Inflammatory macrophage (primary cell): ENCODE results near the gene TMEM272.

Experiments
- DNase-seq, 2 donors: peaks; one replicate each; pipeline ENCODE4 v3.0.0-alpha.2; 2020 to 2022

TMEM272 gene

DNA sequence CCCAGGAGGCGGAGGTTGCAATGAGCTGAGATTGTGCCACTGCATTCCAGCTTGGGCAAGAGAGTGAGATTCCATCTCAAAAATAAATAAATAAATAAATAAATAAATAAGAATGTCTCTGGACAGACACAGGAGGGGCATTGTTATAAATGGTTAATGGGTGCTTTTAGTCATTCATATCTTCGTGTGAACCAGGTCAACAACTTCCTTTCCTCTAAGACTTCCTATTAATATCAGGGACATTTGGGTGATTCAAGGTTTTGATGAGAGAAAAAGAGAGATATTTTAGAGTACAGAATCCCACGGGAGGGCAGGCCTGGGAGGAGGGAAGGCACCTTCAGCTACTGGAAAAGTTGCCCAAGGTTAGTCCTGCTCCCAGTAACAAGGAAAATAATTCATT lies 64.9 kb downstream of the TMEM272 start:
- DNase-seq = no peak

- DNase-seq = no peak
Measured at GRCh38 chr13:51778392-51778791, 66.6 kb downstream of the TMEM272 start.

- DNase-seq = no peak
Measured at GRCh38 chr13:51777921-51778320, 67.1 kb downstream of the TMEM272 start.

DNA sequence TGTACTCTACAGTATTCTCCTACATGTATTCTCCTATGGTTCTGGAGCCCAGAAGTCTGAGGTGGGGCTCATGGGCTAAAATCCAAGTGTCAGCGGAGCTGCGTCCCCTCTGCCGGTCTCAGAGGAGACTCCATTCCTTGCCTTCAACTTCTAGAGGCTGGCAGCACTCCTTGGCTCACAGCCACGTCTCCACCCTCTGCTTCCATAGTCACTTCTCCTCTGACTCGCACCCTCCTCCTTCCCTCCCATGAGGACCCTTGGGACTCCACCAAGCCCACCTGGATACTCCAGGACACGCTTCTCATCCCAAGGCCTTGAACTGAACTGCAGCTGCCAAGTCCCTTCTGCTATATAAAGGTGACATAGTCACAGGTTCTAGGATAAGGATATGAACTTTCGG lies 68.8 kb downstream of the TMEM272 start:
- no peak for DNase-seq

DNA sequence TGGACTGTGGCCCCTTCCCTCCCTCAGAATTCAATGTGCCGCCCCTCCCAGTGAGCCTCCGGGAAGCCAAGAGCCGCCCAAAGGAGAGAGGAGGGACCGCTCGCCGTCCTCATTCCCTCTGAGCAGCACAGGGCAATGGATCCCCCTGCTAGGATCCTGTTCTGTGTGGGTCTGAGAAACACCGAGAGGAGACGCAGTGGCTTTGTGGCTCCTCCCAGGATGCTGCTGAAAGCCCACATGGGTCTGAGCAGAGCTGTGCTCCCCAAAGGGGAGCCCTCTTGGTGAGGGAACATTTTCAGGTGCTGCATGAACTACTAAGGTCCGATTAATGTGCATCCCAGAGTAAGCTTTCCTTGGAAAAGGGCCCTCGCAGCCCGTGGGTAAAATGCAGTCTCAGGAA lies 71.5 kb downstream of the TMEM272 start:
- no peak for DNase-seq

- DNase-seq = no peak
Measured at GRCh38 chr13:51772781-51773180, 72.2 kb downstream of the TMEM272 start.

DNA sequence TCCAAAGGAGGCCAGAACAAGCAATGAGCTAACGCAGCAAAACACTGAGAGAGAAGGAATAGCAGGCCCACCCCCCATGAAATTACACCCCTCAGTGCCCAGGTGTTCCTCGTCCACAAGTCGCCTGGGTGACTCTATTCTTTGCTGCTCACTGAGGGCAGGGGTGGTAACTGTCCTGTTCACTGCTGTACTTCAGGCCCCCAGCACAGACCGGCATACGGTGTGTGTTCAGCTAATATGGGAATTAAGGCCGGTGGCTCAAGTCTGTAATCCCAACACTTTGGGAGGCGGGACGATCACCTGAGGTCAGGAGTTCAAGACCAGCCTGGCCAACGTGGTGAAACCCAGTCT lies 72.9 kb downstream of the TMEM272 start:
- no peak for DNase-seq

- DNase-seq = no peak
Measured at GRCh38 chr13:51771418-51772104, 73.4 kb downstream of the TMEM272 start.

GRCh38 chr13:51770681-51771417 lies 74.1 kb downstream of the TMEM272 start:
- DNase-seq = no peak

DNA sequence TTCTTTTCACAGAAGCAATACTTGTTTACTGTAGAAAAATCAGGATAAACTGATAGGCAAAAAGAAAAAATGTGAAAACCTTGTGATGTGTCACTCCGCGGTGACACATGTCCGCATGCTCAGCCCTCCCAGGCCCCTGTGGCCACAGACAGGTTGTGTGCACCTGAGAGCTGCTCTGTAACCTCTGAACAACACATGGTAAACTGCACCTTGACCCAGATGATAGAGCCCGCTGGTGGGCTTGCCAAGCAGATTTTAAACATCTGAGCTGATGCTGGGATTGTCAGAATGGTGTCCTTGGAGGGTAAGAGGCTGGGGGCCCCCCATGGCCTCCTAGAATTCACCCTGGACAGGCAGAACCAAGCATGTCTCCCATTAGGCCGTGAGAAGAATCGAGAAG lies 74.8 kb downstream of the TMEM272 start:
- DNase-seq = no peak

DNA sequence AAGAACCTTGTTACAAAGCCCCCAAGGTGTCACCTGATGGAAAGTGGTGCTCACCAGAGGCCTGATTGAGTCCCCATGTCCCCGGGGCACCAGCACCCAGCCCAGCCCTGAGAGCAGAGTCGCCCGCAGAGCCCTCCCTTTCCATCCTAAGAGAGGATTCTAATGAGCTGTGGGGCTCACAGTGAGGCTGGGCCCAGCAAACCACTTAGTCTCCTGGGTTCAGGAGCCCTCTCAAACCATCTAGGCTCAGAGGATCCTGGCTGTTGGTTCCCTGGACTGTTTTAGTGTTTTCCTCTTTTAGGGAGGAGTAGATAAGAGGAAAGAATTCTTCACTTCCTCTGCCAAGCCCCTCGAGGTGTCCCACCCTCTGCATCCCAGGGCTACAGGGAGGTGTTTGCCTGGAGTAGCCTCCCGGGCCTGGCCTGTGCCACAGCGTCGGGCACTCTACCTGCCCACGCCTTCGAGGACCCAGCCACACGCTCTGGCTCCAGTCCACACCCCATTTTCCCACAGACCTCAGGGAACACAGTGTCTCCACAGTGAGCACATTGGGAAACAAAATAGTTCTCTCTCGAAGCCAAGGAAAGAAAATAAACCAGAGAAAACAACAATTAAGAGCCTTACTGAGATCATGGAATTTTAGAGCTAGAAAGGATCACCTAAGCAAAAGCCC lies 75.4 kb downstream of the TMEM272 start:
- no peak for DNase-seq

GRCh38 chr13:51768976-51769375 lies 76.0 kb downstream of the TMEM272 start:
- DNase-seq = no peak

GRCh38 chr13:51768378-51768921 lies 76.5 kb downstream of the TMEM272 start:
- no peak for DNase-seq

DNA sequence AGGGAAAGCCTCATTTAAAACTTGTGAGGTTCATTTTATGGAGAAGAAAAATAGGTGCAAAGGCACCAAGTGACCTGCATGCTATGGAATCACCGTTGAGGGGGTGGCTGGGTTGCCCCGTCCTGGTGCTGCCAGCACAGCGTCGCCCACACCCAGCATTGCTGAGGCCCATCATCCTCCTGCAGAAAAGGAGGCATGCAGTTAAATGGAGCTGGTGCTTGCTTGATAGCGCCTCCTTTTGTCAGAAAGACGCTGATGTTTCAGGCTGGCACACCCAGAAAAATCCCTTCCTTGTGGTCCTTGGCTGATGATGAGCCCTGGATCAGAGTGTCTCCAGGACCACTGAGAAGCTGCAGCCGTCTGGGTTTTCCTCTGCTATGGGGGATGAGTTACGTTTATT lies 77.9 kb downstream of the TMEM272 start:
- DNase-seq = peak in 1 of 2 donors; percentile 13

DNA sequence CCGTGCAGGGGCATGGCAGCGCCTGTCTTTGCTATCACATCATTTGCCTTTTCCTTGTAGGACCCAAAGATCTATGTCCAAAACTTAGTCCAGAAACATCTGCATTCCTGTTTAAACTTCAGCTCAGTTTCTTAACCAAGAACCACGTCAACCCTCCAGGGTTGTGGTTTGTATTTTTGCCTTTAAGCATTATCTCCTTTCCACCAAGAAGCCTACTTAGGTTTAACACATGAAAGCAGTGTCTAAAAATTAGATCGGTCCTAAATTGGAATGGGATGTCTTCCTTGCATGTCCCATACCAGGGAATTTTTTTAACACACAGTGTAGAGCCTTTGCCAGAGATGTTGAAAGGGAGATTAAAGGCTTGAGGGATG lies 79.8 kb downstream of the TMEM272 start:
- DNase-seq = no peak

DNA sequence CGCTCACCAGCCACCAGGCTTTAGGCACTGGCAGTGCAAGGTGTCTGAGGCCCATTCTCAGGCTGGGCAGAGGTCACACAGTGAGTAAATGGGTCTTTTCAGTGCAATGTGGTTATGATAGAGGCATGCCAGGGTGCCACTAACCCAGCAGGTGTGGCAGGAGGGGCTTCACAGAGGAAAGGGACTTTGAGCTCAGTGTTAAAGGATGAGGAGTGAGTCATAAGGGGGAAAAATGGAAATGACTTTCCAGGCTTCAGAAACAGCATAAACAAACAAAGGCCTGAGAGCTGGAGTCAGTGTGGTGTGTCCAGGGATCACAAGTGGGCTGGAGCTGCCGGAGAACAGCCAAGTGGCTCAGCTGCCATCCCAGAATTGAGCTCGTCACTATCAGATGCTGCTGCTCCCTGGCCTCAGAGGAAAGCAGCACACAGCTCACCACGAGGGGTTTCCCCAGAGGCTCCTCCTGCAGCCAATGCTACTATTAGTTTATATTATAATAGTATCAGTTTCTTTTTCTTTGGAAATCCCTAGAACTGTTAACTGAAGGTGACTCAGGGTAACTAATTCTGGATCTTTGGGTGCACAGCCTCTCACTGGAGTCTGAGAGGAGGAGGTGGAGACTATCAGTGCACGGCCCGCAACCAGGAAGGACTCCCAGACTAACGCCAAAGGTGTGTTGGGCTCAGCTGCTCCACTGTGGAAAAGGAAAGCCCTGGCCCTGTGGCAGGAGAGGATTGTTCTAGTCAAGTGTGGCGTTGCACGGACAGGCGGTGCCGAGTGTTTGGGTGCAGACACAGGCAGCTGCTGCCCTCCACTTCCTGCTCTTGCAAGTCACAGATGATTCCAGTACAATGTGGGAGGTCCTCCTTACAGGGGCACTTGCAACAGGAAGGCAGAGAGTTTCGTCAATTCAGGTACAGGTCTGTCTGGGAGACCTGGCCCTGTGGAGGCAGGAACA lies 80.5 kb downstream of the TMEM272 start:
- DNase-seq = peak in 1 of 2 donors; percentile 1

GRCh38 chr13:51763486-51763885 lies 81.5 kb downstream of the TMEM272 start:
- DNase-seq = no peak
